Astrocyte (in vitro differentiated cells and primary cell): ENCODE results near the gene PRKAG2.

ENCODE experiments used
- CTCF ChIP-seq: IDR thresholded peaks from 2 replicates; pipeline ENCODE4 v1.5.1; 2011; ENCODE audit warnings: low read depth, mild to moderate bottlenecking, inconsistent platforms, low read length, moderate library complexity; ENCODE audit not compliant: insufficient read depth
- EZH2 ChIP-seq: IDR thresholded peaks from 2 replicates; pipeline ENCODE4 v1.6.1; 2012; ENCODE audit warnings: mild to moderate bottlenecking, low read length, inconsistent platforms; ENCODE audit not compliant: insufficient read depth

GRCh38 chr7:151735186-151735850 lies 141.6 kb downstream of the PRKAG2 start:
- no peak for TF ChIP-seq EZH2
- no peak for TF ChIP-seq CTCF
